GM12865 (cell line): ENCODE data around the gene CDYL.

ENCODE experiments used
- DNase-seq: peaks from one replicate; pipeline ENCODE4 v3.0.0; 2010; ENCODE audit warnings: low read depth
- H3K4me3 ChIP-seq: 2 replicates; pipeline ENCODE4 v1.5.1; 2011; ENCODE audit warnings: mild to moderate bottlenecking, low read depth, low read length, control low read depth
- TF ChIP-seq, protein P1 (sequence below): IDR thresholded peaks from 2 replicates; pipeline ENCODE4 v1.5.1; 2011; ENCODE audit warnings: low read length, control low read depth, low read depth, inconsistent platforms; ENCODE audit not compliant: insufficient read depth; ENCODE audit errors: missing control alignments

Gene CDYL

DNA sequence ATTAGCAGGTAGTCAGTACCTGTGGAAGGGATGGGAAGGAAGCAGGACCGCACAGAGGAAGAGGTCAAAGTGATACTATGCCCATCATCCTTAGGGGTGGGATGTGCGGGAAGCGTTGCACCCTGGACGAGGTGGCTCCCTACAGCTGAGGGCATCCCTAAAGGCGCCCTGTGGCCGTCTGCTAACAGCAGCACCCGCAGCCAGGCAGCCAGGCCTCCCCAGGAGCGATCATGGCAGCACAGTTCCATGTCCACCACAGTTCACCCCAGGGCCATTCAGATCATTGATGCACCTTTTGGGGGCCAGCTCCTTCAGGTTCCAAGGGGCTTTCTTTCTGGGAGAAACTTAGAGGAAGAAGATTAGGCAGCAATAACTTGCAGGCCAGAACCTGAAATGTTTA is 168.1 kb downstream of the CDYL start:
- TF ChIP-seq, protein P1, sequence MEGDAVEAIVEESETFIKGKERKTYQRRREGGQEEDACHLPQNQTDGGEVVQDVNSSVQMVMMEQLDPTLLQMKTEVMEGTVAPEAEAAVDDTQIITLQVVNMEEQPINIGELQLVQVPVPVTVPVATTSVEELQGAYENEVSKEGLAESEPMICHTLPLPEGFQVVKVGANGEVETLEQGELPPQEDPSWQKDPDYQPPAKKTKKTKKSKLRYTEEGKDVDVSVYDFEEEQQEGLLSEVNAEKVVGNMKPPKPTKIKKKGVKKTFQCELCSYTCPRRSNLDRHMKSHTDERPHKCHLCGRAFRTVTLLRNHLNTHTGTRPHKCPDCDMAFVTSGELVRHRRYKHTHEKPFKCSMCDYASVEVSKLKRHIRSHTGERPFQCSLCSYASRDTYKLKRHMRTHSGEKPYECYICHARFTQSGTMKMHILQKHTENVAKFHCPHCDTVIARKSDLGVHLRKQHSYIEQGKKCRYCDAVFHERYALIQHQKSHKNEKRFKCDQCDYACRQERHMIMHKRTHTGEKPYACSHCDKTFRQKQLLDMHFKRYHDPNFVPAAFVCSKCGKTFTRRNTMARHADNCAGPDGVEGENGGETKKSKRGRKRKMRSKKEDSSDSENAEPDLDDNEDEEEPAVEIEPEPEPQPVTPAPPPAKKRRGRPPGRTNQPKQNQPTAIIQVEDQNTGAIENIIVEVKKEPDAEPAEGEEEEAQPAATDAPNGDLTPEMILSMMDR = no peak
- H3K4me3 ChIP-seq = no peak overlapping the region
- no peak for DNase-seq

DNA sequence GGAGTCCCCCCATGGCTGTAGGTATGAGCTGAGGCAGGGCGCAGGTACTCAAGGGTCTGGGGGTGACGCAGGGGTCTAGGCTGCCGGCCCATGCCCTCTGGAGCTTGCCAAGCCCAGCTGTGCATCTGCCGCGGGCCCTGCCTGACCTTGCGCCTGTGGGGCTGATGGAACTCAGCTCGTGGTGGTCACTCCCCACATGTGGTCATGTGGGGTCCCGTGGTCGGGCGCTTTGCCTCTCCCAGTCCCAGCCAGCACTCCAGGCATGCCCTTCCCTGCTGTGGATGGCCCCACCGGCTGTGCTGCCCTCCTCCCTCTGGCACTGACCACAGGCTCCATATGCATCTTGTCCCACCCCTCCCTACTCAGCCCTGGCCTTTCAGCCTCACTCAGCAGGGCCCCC is 170.3 kb downstream of the CDYL start:
- no peak overlapping the region for H3K4me3 ChIP-seq
- TF ChIP-seq, protein P1 = no peak
- DNase-seq = no peak

DNA sequence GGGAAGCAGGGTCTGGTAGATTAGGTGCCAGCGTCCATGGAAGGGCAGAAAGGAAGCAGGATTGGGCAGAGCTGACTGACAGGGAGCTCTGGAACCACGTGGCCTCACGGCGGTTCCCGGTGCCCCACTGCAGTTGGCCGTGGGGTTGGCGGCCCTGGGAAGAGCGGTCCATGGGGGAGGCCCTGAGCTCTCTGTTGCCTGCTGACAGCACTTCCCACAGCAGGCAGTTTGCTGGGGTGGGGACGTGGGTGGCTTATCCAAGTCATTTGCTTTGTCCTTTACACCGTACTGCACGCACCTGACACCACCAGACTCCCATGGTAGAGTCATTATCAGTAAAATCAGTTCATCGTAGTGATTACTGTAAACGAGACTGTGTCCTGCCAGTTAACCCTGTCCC is 171.5 kb downstream of the CDYL start:
- no peak for DNase-seq
- TF ChIP-seq, protein P1 = no peak
- H3K4me3 ChIP-seq = no peak overlapping the region

DNA sequence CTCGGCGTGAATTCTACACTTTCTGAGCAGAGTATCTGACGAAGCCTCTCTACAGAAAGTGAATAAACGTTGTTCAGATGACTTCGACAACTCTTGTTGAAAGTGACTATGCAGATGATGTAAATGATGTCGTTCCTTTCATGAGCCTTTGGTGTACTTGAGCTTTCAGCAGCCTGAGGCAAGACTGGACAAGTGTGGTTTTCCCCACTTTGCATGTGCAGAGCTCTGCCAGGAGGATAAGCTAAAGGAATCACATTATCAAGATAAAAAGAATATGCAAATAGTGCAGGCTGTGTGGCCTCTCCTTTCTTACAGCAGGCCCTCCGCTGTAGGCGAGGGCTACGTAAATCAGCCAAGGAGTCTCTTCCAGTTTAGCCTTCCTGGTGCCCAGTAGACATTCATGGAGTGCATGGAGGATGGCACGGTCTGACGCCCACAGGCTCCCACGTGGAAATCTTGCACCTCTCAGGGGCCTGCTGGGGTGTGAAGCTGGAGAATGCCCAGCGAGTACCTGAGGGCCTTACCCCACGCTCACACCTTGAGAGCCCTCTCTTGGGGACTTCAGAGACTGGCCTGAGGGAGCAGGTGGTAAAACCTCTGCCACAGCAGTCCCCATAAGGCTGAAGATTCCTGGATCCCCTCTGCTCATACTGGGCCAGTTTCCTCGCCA is 172.7 kb downstream of the CDYL start:
- H3K4me3 ChIP-seq = no peak overlapping the region
- DNase-seq = no peak
- TF ChIP-seq, protein P1 = no peak

DNA sequence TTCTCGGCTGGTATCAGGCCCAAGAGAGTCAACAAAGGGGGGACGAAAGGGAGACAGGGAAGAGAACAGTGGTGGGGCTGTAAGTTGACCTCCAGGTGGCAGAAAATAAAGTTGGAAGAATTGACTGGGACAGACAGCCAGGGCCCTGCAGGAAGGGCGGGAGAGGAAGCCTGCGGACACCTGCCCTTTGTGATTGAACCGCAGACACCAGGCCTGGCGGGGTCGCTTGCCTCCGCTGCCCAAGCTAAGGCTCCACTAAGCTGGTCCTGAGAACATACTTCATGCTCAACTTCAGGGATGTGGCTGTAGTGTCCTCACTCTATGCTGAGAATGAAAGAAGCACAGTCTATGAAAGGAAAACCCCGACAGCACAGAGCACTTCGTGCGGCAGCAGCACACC is 173.9 kb downstream of the CDYL start:
- TF ChIP-seq, protein P1 = no peak
- H3K4me3 ChIP-seq = no peak overlapping the region
- DNase-seq = no peak

DNA sequence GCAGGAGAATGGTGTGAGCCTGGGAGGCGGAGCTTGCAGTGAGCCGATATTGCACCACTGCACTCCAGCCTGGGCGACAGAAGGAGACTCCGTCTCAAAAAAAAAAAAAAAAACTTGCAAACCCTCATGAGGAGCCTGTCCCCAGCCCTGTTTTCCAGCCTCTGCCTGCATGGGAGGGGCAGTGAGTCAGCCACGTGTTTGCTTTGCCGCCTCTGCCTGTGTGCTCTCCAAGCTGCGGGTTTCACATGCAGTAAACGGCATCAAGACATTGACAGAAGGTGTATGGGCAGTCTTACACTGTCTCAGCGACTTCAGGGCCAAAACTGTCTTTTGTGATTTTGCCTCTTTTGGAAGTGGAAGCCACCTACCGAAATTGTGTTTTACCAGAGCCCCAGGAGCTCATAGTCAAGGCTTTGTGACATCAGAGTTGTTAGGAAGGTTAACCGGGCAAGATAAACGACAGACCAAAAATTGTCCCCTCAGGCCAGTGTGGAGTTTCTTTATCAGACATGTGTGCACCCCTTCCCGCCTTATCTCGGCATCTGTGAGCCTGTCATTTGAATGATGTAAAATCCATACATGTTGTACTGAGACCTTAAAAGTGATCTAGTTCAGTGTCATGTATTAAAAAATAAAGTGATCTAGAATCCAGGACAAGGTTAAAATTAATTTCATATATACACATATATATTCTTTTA is 174.8 kb downstream of the CDYL start:
- TF ChIP-seq, protein P1 = no peak

More for the DNA sequence above, 174.8 kb downstream of the CDYL start:
- H3K4me3 ChIP-seq = no peak overlapping the region
- no peak for DNase-seq
